NCI-H2227 treated with DMSO at 0.1 percent for 48 hours (cell line): ENCODE data around the gene CTSE.
A peak's percentile ranks its signal among the peaks of the same experiment; 100 is the strongest.

Experiments
- DNase-seq: peaks from one replicate; lab custom pipeline; 2025; lab: John Stamatoyannopoulos, UW

CTSE gene

DNA sequence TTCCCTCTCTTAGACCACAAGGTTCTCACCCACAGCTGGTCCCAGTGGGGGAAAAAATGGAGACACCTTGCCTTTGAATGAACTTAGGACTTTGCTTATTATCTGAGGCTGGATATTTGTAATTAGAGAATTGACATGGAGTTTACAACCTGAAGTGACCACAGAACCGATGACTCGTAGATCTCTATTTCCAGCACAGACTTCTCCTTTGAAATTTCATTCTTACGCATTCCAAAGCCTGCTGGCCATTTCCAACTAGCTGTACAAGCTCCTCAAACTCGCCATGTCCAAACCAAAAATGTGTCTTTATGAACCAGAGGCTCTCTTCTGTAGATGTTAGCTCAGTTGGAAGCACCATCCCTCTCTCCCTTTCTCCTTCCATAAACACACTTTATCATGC lies 32.5 kb downstream of the CTSE start:
- no peak for DNase-seq

DNA sequence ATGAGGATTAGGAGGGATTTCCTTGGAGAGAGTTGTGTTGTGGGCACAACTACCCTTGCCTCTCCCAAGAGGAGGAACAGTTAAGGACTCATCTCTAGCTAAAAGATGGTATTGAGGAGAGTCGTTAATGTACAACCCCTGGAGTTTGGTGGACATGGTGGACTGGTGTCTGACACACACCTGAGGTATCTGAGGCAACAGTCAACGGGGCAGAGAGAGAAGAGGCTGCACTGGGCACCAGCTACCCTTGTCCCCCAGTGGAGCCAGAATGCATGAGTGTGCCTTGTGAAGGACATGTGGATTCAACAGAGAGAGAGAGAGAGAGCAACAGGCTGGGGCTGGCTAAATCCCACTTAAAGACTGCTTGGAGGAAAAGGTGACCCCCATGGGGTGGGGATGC lies 33.5 kb downstream of the CTSE start:
- no peak for DNase-seq

DNA sequence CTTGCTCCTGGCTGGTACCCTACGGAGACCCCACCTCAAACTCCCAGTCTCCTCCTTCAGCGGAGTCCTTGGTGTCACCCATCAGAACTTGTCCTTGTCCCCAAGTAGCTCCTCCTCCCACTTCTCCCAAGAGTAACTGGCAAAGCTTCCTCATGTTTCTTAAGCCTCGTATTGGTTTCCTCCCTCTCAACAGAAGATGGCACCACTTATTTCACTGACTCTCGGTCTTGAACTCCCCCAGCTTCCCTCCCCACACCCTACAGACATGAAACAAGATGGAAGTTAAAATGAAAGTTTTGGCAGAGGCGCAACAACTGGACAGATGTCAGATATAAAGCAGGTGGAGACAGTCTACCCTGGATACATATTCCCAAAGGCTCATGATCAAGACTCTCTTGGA lies 33.9 kb downstream of the CTSE start:
- no peak for DNase-seq

DNA sequence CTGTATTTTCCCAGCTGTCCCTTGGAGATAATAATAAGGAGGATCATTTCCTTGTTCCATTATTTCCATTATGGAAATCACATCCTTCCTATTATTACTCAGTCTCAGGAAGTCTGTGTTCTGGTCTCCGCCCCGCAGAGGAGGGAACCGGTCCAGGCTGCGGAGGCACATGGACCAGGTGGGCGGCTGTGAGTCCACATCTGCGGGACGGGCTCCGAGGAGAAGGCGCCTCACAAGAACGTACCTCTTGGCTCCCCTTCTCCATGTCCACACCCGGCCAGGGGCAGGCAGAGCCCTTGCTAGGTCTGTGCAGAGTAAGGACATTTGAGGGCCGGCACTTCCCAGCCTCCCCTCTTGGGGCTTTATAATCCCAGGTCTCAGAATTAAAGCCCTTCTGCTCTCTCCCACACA lies 35.1 kb downstream of the CTSE start:
- no peak for DNase-seq

DNA sequence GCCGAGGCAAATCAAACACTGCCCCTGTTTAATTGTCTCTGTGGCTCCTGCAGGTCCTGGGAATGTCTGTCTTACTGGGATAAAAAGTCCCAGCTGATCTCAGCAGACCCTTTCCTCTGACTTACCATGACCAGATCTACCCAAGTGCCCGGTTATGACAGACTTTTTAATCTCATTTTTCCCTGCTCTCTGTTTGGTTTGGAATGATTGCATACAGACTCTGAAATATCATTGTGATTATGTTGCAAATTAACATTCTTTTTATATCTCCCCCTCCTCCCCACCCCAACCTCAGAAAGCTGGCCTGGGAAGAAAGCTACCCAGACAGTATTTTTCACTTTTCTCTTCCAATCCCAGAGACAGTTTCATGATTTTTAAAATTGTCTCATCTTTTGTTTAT lies 36.8 kb downstream of the CTSE start:
- no peak for DNase-seq

DNA sequence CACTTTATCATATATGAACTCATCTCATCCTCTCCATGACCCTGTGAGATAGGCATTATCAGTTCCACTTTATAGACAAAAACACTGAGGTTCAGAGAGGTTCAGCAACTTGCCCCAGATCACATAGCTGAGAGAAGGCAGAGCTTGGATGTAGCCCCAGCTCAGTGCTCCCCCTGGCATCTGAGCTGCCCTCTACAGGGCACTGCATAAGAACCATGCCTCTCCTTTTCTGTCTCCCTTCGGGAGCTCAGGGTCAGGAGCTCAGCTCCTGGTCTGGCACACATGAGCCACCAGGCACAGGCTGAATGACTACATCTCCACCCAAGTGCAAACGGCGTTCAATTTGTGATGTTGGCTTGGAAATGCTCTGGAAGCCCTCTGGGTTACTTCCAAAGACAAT lies 37.4 kb downstream of the CTSE start:
- no peak for DNase-seq

DNA sequence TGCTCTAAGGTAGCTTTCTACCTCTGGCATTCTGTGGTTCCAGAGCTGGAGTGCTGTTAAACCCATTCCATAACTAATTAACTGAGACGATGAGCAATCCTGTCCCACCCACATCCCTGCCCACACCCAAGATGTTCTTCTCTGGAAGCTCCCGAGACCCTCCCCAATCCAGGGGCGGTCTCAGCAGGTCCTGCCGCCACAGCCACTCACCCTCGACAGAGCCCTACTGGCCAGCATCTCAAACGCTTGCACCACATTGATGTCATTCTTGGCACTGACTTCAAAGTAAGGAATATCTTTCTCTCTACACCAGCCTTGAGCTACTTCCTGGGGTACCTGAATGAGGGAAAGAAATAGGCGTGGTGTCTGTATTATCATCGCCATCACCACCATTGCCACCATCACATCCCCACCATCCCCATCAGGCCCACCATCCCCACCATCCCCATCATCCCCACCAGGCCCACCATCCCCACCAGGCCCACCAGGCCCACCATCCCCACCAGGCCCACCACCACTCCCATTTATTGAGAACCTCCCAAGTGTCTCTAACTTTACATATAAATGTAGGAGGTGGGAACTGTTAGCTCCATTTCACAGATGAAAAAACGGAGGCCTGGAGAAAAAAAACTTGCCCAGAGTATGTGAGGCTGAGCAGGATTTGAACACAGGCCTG lies 38.2 kb downstream of the CTSE start:
- DNase-seq, result no peak

DNA sequence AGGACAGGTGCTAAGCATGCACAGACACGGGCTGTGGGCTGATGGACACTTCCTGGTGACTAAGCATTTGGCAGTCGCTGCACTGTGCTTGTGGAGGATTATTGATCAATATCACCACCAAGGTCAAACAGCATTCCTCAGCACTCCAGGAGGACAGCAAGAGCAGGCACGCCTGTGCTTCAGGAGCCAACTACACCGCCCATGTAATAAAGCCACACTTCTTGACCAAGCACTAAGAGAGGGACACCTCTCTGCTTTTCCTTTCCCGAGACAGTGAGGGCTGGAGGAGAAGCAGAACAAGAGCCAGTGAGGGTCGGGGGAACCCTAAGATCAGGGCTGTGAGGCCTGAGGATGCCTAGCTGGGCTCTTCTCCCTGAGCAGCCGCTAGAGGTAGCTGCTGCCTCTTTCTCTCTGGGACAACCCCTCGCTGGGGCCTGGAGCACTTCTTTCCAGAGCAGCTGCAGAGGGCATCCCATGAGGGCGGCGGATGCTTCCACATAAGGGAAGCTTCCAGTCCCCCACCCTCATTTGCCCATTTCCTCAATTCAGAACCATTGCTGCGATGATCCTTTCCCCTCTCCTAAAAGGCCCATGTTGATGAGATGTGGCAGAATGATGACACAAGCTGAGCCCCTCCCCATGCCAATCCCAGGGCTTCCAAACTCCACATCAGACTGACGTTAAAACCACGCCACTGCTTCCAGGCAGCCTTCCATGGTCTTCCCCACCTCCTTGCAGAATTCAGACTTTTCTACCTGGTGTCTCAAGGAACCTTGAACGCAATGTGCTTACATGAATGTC lies 39.6 kb downstream of the CTSE start:
- peak; percentile 50 for DNase-seq

DNA sequence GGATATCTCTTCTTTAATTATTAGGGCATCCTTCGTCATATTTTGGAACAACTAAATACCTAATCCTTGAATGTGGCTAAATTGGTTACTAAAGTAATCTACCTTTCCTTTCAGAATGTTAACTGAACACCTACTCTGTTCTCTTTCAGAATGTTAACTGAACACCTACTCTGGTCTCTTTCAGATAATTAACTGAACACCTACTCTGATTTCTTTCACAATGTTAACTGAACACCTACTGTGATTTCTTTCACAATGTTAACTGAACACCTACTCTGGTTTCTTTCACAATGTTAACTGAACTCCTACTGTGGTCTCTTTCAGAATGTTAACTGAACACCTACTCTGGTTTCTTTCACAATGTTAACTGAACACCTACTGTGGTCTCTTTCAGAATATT lies 42.4 kb downstream of the CTSE start:
- no peak for DNase-seq

DNA sequence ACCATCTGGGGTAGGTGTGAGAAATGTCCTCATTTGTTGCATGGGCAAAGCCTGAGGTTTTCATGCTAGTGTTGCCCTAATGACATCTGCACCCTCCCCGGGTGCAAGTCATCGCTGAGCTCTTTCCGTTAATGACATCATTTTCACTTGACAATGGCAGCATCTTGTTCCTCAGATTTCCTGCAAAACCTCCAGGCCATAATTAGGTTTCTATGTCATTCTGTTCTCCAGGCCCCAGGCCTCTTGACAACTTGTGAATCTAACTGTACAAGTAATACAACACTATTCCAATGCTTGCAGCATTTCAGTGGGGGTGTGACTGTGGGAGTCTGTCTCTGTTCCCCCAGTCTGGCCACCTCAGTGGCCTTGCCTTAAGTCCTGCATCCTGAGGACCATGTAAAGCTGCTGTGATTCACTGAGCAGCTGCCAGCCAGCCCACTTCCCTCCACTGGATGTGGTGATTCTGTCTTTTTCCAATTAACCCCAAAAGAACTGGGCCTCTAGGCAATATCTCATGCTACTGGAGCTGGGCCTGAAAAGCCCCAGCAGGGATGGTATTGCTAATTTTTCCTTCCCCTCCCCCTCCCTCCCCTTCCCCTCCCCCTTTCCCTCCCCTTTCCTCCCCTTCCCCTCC lies 43.3 kb downstream of the CTSE start:
- no peak for DNase-seq

DNA sequence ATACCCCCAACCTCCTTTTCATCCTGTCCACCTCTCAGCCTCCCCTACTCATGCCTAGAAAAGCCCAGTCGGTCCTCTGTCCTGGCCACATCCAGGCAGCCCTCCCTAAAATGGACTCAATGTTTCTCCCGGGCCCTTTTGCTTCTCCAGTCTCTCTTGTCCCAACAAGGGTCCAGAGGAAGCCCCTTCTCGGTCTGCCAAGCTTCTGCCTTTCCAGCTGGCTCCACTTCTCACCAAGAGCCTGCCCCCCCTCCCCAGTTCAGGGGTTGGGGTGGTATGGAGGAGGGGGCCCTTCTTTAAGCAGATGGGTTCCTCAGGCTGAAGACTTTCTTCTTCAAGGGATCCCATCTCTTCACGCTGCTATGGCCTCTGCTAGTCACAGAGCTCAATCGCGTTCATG lies 44.4 kb downstream of the CTSE start:
- no peak for DNase-seq

DNA sequence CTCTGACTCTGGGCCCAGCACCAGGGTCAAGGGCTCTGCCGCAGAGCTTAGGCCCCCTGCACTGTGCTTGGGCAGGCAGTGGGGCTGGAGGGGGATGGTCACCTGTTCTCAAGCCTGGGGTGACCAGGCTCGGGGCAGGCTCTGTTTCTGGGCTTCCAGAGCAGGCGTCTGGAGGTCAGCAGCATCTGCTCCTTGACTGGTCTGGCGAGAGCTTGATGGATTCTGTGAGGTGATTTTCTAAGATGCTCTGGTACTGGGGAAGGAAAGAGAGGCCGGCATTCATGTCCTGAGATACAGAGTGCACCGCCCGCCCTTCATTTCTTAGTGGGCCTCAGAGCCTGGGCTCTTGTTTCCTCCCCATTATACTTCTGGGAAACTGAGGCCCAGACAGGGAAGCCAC lies 45.0 kb downstream of the CTSE start:
- DNase-seq, result no peak

DNA sequence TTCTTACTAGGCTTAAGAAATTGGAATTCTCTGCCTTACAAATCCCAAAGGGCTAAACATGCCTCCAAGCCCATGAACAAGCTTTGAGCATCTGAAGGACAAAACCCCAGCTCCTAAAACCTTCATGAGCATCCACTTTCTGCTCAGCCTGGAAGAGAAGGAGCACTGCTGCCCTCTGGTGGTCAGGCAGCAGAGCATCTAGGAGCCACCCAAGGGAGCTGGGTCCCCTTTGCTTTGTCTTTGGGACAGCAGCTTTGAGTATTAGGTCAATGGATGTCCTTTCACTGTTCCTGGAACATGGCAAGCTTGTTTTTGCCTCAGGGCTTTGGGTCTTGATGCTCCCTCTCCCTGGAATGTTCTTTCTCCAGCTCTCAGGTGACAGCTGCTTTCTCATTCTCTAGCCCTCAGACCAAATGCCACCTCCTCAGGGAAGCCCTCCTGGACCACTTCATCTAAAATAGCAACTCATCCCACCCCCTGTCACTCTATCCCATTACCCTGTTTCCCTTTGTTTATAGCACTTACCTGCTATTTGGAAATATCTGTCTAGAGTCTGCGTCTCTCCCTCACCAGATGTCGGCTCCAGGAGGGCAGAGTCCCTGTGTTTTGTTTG lies 46.2 kb downstream of the CTSE start:
- peak; percentile 74 for DNase-seq

DNA sequence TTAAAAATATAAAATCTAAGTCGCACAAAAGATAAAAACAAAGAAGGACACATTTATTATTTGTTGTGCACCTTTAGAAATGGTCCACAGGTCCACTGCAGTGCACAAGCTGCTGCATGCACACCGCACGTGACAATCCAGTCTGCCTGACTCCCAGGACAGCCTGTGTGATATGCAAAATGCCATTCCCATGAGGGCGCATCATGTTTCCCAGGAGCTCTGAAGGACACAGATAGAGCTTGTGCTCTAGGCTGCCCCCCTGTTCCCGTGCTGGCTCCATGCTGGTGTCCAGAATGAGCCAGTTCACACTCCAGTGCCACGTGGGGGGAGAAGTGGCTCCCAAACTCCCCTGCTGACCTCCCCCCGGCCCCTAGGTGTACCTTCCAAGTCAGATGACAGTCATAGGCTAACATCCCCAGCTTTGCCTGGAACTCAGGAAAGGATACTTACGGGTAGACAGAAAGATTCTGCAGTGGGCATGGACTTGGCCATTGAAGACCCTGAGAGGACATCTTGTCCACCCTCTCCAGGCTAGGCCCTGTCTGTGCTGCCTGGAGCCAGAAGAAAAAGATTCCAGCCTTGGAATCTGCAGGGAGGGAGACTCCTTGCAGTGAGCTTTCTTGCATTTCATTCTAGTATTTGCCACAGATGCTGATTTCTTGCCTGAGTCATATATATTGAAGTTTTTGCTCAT lies 46.8 kb downstream of the CTSE start:
- DNase-seq, result peak; percentile 17

DNA sequence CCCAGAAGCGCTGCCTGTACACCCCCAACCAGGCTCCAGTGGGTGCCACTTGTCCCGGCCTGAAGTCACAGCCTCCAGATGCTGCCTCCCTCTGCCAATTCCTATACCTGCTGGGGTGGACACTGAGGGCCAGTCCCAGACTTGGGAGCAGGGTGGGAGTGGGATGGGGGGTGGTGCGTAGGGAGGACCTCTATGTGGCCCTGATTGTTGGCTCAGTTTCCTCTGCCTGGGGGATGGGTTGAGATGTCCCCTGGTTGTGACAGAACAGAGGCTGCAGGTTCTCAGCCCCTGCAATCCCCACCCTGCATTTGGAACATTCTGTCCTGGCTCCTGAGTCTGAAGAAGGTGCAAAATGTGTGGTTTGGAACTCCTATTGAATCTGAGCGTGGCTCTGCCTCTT lies 47.7 kb downstream of the CTSE start:
- no peak for DNase-seq

DNA sequence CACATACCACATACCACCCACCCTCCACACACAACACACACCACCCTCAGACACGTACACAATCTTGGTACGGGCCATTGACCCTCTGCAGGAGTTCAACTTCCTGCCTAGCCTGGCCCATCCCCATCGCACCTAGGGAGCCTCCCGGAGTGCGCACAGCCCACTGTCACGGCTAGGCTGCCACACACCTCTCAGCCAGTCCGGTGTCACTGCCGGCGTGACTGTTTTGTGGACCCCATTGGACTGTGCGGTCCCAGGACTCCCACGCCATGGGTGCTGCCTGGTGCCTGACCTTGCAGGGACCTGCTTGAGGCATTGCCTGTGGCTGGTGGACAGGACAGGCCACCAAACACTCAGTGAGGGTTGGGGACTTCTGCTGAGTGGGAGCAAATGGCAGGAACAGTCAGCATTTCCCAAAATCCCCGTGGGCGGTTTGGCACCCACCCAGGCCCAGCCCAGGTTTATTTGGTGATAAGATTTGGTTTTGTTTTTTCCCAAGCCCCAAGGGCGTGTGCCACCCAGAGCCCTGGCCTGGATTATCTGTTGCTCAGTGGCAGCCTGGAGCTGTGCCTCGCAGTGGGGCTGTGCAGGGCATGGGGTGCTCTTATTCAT lies 48.2 kb downstream of the CTSE start:
- DNase-seq, result no peak

DNA sequence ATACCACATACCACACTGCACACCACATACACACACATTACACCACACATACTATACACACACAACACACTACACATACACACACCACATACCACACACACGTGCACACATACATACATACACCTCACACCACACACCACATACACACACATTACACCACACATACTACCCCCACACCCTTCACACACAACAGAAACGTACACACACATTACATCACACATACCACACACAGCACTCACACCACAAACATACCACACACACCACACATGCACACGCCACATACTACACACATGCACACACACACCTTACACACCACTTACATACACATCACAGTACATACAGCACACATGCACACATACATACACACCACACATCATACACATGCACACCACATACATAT lies 49.0 kb downstream of the CTSE start:
- DNase-seq, result no peak

DNA sequence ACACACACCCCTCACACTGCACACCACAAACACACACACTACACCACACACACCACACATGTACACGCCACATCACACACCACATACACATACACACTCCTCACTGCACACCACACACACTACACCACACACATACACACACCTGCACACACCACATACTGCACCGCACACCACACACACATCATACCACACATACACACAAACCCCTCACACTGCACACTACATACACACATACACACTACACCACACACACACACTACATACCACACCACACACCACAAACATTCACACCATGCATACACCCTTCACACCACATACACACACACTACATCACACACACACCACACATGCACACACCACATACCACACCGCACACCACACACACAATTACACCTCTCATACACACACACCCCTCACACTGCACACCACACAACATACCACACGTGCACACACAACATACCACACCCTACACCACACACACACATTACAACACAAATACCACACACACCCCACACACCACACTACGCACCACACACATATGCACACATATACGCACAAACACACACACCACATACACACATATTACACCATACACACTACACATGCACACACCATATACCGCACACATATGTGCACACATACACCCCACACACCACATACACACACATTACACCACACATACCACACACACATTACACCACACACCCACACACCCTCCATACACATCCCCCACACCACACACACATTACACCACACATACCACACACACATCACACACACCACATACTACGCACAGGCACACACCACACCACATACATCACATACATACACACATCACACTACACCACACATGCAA lies 50.1 kb downstream of the CTSE start:
- no peak for DNase-seq

DNA sequence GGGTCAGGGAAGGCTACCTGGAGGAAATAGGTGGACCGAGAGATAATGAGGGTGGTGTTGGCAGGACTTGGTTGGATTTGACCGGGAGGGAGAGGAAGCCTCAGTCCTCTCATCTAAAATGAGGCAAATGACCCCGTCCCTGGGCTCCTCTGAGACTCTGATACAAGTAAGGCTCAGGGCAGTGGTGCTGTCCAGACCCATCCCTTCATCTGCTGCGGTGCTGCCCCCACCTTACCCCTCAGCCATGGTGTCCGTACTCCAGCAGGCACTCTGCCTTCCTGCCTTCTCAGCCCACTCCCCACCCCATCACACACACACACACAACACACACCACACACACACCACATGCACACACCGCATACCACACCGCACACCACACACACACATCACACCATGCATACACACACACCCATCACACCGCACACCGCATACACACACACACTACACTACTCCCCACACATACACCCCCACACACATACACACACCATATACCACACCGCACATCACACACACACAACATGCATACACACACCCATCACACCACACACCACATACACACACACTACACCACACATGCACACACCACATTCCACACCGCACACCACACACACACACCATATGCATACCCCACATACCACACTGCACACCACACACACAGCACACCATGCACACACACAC lies 51.1 kb downstream of the CTSE start:
- DNase-seq, result no peak

DNA sequence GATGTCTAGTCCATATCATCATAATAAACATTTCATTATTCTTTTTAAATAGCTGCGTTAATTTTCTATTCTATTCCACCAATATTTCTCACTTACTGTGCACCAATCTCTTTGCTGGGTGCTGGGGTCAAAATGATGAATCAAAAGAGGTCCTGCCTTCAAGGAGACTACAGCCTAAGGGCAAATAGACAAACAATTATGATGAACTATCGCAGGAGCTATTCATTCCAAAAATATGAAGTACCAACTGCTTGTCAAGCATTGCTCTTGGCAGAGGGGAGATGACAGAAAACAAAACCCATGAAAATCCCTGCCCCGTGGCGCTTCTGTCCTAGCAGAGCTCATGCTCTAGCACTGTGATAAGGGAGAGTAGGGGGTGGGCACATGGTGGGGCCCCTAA lies 51.6 kb downstream of the CTSE start:
- DNase-seq, result no peak
